ENCODE measurements around the gene FITM1.

FITM1 gene

DNA sequence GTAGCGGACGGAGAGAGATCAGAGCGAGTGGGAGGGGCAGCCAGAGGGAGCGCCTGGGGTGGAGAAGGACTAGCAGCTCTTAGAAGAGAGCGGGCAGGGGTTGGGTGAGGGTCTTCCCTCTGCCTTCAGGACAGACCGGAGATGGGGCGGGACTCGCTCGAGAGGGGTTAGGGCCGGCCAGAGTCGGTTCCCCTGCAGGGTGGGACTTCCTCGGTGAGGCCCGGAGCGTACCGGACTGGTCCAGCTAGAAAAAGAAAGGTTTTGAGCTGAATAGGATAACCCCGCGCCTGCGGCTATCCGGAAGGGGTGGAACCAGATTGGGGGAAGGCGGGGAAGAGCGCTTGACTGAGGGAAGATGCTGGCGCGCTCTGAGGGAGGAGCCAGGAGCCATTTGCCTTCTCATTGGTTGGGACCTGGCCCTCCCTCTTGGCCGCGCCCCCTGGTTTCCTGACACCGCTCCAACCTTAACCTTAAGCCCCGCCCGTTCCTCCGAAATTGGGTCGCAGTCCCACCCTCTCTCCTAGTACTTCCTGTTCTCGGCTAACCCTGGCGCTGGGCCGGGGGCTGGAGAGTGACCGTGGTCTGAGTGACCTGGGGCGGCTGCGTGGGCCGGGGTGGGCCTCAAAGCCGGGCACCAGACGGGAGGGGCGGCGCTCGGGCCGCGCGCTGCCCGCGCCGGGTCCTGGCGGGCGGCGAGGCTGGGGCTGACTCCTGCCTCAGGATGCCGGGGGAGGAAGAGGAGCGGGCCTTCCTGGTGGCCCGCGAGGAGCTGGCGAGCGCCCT lies 16.7 kb downstream of the FITM1 start, which contains the start of gene RNF31:
RNF31 (plus strand) TSS at position 521 of the 783 bp plus-strand sequence; CDS start at position 722, 201 bp downstream.
- Mint-ChIP-seq H3K27ac (peak within 1 kb of the TSS; percentile 89), H3K4me3 (peak within 1 kb of the TSS; percentile 99), H3K4me1 (peaks cover 47% of the 10 kb centered on the region), H3K9me3 (no peaks in the 10 kb centered on the region), H3K27me3 (no peaks in the 10 kb centered on the region), H3K36me3 (peaks cover 25% of the 10 kb centered on the region)
- DNase-seq (ENCODE audit: low spot score in 2 of 2) (peak; percentile 90 to 95), ATAC-seq (ENCODE audit: low read depth) (peak; percentile 83)

- DNase-seq (ENCODE audit: low spot score in 2 of 2) (no peak), ATAC-seq (ENCODE audit: low read depth) (no peak)
- H3K27ac Mint-ChIP-seq, result peak overlapping the region; percentile 89
- peak overlapping the region; percentile 99 for H3K4me3 Mint-ChIP-seq
- peaks cover 43% of the 10 kb centered on the region for H3K4me1 Mint-ChIP-seq
- peaks cover 22% of the 10 kb centered on the region for H3K36me3 Mint-ChIP-seq
- H3K27me3 Mint-ChIP-seq, result no peaks in the 10 kb centered on the region
- H3K9me3 Mint-ChIP-seq, result no peaks in the 10 kb centered on the region
Measured at GRCh38 chr14:24147761-24148428, 17.4 kb downstream of the FITM1 start.

- ATAC-seq (ENCODE audit: low read depth) (no peak), DNase-seq (ENCODE audit: low spot score in 2 of 2) (no peak)
- Mint-ChIP-seq H3K9me3 (no peaks in the 10 kb centered on the region), H3K27ac (no peak overlapping the region), H3K4me3 (peak overlapping the region; percentile 14), H3K27me3 (no peaks in the 10 kb centered on the region), H3K4me1 (peaks cover 37% of the 10 kb centered on the region), H3K36me3 (peaks cover 14% of the 10 kb centered on the region)
Measured at GRCh38 chr14:24149302-24149969, 19.0 kb downstream of the FITM1 start.

DNA sequence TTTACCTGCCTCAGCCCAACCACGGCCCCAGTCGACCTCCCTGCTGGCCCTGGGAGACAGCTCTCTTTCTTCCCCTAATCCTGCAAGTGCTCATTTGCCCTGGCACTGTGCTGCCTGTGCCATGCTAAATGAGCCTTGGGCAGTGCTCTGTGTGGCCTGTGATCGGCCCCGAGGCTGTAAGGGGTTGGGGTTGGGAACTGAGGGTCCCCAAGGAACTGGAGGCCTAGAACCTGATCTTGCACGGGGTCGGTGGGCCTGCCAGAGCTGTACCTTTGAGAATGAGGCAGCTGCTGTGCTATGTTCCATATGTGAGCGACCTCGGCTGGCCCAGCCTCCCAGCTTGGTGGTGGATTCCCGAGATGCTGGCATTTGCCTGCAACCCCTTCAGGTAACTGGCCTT lies 19.6 kb downstream of the FITM1 start:
- H3K36me3 Mint-ChIP-seq, result peaks cover 13% of the 10 kb centered on the region
- ATAC-seq (ENCODE audit: low read depth) (no peak), DNase-seq (ENCODE audit: low spot score in 2 of 2) (no peak)
- no peaks in the 10 kb centered on the region for H3K27me3 Mint-ChIP-seq
- H3K27ac Mint-ChIP-seq, result no peak overlapping the region
- no peak overlapping the region for H3K4me3 Mint-ChIP-seq
- peaks cover 35% of the 10 kb centered on the region for H3K4me1 Mint-ChIP-seq
- no peaks in the 10 kb centered on the region for H3K9me3 Mint-ChIP-seq

GRCh38 chr14:24150567-24150966 lies 20.1 kb downstream of the FITM1 start:
- Mint-ChIP-seq H3K27me3 (no peaks in the 10 kb centered on the region), H3K27ac (no peak overlapping the region), H3K36me3 (peaks cover 12% of the 10 kb centered on the region), H3K4me1 (peaks cover 30% of the 10 kb centered on the region), H3K4me3 (no peak overlapping the region), H3K9me3 (no peaks in the 10 kb centered on the region)
- ATAC-seq (ENCODE audit: low read depth) (no peak), DNase-seq (ENCODE audit: low spot score in 2 of 2) (no peak)

GRCh38 chr14:24150993-24151392 lies 20.5 kb downstream of the FITM1 start:
- DNase-seq (ENCODE audit: low spot score in 2 of 2) (no peak), ATAC-seq (ENCODE audit: low read depth) (no peak)
- no peaks in the 10 kb centered on the region for H3K27me3 Mint-ChIP-seq
- H3K4me1 Mint-ChIP-seq, result peaks cover 25% of the 10 kb centered on the region
- H3K9me3 Mint-ChIP-seq, result no peaks in the 10 kb centered on the region
- H3K36me3 Mint-ChIP-seq, result peaks cover 16% of the 10 kb centered on the region
- no peak overlapping the region for H3K4me3 Mint-ChIP-seq
- H3K27ac Mint-ChIP-seq, result no peak overlapping the region

GRCh38 chr14:24151404-24152080 lies 21.1 kb downstream of the FITM1 start:
- no peaks in the 10 kb centered on the region for H3K9me3 Mint-ChIP-seq
- H3K4me3 Mint-ChIP-seq, result no peak overlapping the region
- peaks cover 22% of the 10 kb centered on the region for H3K4me1 Mint-ChIP-seq
- no peak overlapping the region for H3K27ac Mint-ChIP-seq
- H3K27me3 Mint-ChIP-seq, result no peaks in the 10 kb centered on the region
- no peak for DNase-seq (ENCODE audit: low spot score in 2 of 2)
- peaks cover 17% of the 10 kb centered on the region for H3K36me3 Mint-ChIP-seq
- ATAC-seq (ENCODE audit: low read depth), result no peak

DNA sequence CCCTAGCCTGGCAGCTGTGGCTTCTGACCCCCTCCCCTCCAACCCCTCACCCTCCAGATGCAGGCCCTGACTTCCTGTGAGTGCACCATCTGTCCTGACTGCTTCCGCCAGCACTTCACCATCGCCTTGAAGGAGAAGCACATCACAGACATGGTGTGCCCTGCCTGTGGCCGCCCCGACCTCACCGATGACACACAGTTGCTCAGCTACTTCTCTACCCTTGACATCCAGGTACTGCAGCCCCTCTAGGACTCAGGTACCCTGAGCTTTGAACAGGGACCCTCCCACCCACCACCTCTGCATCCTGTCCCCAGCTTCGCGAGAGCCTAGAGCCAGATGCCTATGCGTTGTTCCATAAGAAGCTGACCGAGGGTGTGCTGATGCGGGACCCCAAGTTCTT lies 24.6 kb downstream of the FITM1 start:
- ATAC-seq (ENCODE audit: low read depth), result no peak
- Mint-ChIP-seq H3K36me3 (peaks cover 27% of the 10 kb centered on the region), H3K27me3 (no peaks in the 10 kb centered on the region), H3K27ac (peak overlapping the region; percentile 70), H3K4me3 (no peak overlapping the region), H3K4me1 (peaks cover 5% of the 10 kb centered on the region), H3K9me3 (no peaks in the 10 kb centered on the region)
- DNase-seq (ENCODE audit: low spot score in 2 of 2), result no peak

DNA sequence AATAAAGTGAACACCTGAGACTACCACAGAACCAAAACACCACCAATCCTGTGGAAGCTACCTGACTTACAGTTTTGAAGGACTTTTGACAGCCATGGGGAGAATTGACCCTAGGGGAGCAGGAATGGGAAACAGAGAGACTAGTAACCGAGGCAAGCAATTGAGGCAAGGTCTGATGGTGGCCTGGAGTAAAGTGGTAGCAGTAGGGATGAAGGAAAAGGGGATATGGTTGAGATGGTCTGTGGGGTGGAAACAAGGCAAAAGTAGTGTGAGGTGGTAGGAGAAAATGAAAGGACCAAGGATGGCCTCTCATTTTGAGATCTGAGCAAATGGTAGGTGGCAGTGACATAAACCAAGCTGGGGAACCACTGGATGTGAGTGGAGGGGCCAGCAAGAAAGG lies 26.4 kb downstream of the FITM1 start:
- DNase-seq (ENCODE audit: low spot score in 2 of 2) (no peak), ATAC-seq (ENCODE audit: low read depth) (no peak)
- Mint-ChIP-seq H3K27me3 (no peaks in the 10 kb centered on the region), H3K36me3 (peaks cover 22% of the 10 kb centered on the region), H3K4me3 (no peak overlapping the region), H3K4me1 (peaks cover 4% of the 10 kb centered on the region), H3K9me3 (no peaks in the 10 kb centered on the region), H3K27ac (peak overlapping the region; percentile 9)

DNA sequence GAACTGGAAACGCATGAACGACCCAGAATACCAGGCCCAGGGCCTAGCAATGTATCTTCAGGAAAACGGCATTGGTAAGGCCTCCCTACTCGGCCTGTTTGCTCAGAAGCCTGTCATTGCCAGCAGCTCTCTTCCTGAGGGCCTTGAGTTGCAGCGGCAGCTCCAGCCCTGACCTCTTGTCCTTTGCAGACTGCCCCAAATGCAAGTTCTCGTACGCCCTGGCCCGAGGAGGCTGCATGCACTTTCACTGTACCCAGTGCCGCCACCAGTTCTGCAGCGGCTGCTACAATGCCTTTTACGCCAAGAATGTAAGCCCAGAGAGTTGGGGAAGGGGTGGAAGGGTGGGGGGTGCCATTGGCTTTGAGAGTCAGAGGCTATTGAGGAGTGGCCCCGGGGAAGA lies 26.9 kb downstream of the FITM1 start:
- no peak for DNase-seq (ENCODE audit: low spot score in 2 of 2)
- no peak for ATAC-seq (ENCODE audit: low read depth)
- no peak overlapping the region for H3K4me3 Mint-ChIP-seq
- peaks cover 8% of the 10 kb centered on the region for H3K4me1 Mint-ChIP-seq
- H3K9me3 Mint-ChIP-seq, result no peaks in the 10 kb centered on the region
- peak overlapping the region; percentile 9 for H3K27ac Mint-ChIP-seq
- peaks cover 23% of the 10 kb centered on the region for H3K36me3 Mint-ChIP-seq
- no peaks in the 10 kb centered on the region for H3K27me3 Mint-ChIP-seq

DNA sequence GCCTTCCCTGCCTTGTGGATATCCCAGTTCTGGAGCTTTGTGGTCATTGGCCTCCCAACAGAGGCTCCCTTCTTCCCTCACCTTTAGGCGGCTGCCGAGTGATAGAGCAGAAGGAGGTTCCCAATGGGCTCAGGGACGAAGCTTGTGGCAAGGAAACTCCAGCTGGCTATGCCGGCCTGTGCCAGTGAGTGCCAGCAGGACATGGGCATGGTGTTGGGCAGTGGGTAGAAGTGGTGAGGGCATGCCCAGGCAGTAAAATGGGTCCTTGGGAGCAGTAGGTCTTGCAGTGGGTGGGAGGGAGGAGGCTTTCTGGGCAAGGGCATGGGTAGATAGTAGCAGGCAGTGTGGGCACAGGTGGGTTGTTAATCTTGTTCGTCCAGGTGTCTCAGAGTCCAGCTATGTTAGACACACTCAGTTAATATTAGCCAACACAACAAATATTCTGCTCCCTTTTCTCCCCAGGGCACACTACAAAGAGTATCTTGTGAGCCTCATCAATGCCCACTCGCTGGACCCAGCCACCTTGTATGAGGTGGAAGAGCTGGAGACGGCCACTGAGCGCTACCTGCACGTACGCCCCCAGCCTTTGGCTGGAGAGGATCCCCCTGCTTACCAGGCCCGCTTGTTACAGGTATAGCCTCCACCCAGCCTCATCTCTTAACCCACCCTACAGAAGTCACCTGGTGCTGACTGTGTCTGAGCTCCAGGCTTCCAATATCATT lies 29.5 kb downstream of the FITM1 start:
- DNase-seq (ENCODE audit: low spot score in 2 of 2), result no peak
- no peak for ATAC-seq (ENCODE audit: low read depth)
- H3K4me1 Mint-ChIP-seq, result peaks cover 16% of the 10 kb centered on the region
- no peaks in the 10 kb centered on the region for H3K27me3 Mint-ChIP-seq
- H3K4me3 Mint-ChIP-seq, result no peak overlapping the region
- peak overlapping the region; percentile 95 for H3K27ac Mint-ChIP-seq
- peaks cover 35% of the 10 kb centered on the region for H3K36me3 Mint-ChIP-seq
- H3K9me3 Mint-ChIP-seq, result no peaks in the 10 kb centered on the region

GRCh38 chr14:24160499-24160849 lies 30.0 kb downstream of the FITM1 start:
- H3K36me3 Mint-ChIP-seq, result peaks cover 39% of the 10 kb centered on the region
- ATAC-seq (ENCODE audit: low read depth), result no peak
- peak overlapping the region; percentile 99 for H3K4me3 Mint-ChIP-seq
- H3K27ac Mint-ChIP-seq, result peak overlapping the region; percentile 95
- DNase-seq (ENCODE audit: low spot score in 2 of 2), result no peak
- no peaks in the 10 kb centered on the region for H3K27me3 Mint-ChIP-seq
- H3K9me3 Mint-ChIP-seq, result no peaks in the 10 kb centered on the region
- H3K4me1 Mint-ChIP-seq, result peaks cover 17% of the 10 kb centered on the region
